ENCODE measurements around the gene FXYD6.

FXYD6 gene

GRCh38 chr11:117863383-117863782, 13.1 kb downstream of the FXYD6 start:
- no peak for TF ChIP-seq EP300 (IDR thresholded peaks at IDR 0.05; ENCODE audit: borderline replicate concordance)
- no peak for TF ChIP-seq RAD21 (IDR thresholded peaks at IDR 0.05; ENCODE audit: low read depth)
- no peak for TF ChIP-seq YY1 (IDR thresholded peaks at IDR 0.05; ENCODE audit: low read depth)

GRCh38 chr11:117862753-117863152, 13.7 kb downstream of the FXYD6 start:
- TF ChIP-seq REST (IDR thresholded peaks at IDR 0.05; ENCODE audit: low read depth), result no peak

GRCh38 chr11:117862019-117862725, 14.3 kb downstream of the FXYD6 start:
- TF ChIP-seq CEBPB (IDR thresholded peaks at IDR 0.05), result no peak
- TF ChIP-seq REST (IDR thresholded peaks at IDR 0.05; ENCODE audit: low read depth), result no peak

- TF ChIP-seq FOXM1 (IDR thresholded peaks at IDR 0.05; ENCODE audit: borderline replicate concordance, low read depth), result no peak
Observed at GRCh38 chr11:117861151-117862018, 15.1 kb downstream of the FXYD6 start.

GRCh38 chr11:117860139-117860538, 16.3 kb downstream of the FXYD6 start:
- TF ChIP-seq FOXM1 (IDR thresholded peaks at IDR 0.05; ENCODE audit: borderline replicate concordance, low read depth) (no peak), EGR1 (IDR thresholded peaks at IDR 0.05) (no peak), MAX (IDR thresholded peaks at IDR 0.05) (no peak), TEAD4 (IDR thresholded peaks at IDR 0.05) (no peak), ZBTB7A (IDR thresholded peaks at IDR 0.05; ENCODE audit: low read depth) (no peak), RAD21 (IDR thresholded peaks at IDR 0.05; ENCODE audit: low read depth) (no peak), YY1 (IDR thresholded peaks at IDR 0.05; ENCODE audit: low read depth) (no peak), CEBPB (IDR thresholded peaks at IDR 0.05) (no peak), REST (IDR thresholded peaks at IDR 0.05; ENCODE audit: low read depth) (no peak), TAF1 (IDR thresholded peaks at IDR 0.05; ENCODE audit: low read depth) (no peak), USF1 (IDR thresholded peaks at IDR 0.05) (no peak), EP300 (IDR thresholded peaks at IDR 0.05; ENCODE audit: borderline replicate concordance) (no peak), NFIC (IDR thresholded peaks at IDR 0.05) (no peak), TCF12 (IDR thresholded peaks at IDR 0.05; ENCODE audit: low read depth) (no peak), CREB1 (IDR thresholded peaks at IDR 0.05; ENCODE audit: low read depth) (no peak)

Measured in Ishikawa (cell line).